ENCODE data around the gene ASB5.
"Not testable (repeated sequence)": the region's sequence is repeated elsewhere in the genome, so short reads cannot be mapped to it uniquely, and the experiment has no call there.

Gene ASB5, protein sequence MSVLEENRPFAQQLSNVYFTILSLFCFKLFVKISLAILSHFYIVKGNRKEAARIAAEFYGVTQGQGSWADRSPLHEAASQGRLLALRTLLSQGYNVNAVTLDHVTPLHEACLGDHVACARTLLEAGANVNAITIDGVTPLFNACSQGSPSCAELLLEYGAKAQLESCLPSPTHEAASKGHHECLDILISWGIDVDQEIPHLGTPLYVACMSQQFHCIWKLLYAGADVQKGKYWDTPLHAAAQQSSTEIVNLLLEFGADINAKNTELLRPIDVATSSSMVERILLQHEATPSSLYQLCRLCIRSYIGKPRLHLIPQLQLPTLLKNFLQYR

DNA sequence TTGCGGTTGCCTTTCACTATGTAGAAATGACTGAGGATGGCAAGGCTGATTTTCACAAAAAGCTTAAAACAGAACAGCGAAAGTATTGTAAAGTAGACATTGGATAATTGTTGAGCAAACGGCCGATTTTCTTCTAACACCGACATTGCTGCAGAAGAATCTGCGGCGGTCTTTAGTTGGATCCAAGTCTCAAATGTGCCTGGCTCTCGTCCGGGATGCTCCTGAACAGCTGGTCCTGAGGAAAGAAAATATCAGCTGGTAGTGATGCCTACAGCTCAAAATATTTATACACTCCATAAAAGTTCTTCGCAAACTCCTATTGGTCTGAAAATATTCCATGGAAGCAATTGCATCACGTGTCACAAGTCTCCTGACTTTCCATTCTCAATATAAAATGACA, at the start of gene ASB5:
Gene ASB5, minus strand, starts transcription at position 260 of the 400 bp plus-strand sequence. Its CDS starts 114 bp downstream, at position 146.
- DNase-seq = no peak

DNA sequence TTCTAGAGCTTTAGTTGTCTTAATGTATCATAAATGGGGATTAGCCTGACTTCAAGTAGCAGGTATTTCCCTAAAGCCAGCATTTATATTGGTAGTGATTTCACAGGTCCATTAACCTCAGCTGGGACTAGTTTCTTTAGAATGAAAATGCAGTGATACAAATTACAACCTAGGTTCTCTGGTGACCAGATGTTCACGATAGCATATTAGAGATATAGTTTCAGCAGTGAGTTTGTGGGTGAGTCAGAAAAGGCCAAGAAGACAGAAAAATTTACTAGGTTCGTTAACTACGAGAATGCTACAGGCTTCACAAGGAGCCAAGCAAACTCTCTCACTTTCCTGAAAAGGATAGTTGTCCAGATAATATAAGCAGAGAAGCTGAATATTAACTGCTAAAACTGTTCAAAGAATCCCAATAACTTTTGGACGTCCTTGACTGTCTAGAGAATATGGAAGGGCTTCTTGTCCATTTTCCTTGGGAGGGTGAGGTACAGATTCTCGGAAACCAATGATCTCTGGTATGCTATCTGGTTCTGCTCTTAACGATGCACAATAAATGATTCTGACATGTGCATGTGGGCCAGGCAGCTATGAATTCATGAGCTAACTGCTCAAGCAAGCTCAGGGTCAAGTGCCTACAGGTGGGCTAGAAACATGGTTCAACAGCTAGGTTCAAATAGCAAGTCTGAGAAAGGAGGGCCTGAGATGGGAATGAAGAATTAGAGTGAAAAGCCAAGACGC, 44.7 kb upstream of the ASB5 start:
- no peak for DNase-seq

DNA sequence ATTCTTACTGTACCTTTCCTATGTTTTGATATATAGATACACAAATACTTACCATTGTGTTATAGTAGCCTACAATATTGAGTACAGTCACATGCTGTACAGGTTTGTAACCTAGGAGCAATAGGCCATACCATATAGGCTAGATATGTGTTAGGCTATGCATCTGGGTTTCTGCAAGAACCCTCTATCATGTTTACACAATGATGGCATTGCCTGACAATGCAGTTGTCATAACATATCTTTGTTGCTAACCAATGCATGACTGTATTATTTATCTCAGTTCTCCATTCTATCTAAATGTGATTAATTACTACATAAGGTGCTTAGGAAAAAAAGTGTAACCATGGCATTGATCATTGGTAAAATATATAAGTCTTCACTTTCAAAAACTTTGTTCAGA, 40.8 kb upstream of the ASB5 start:
- DNase-seq = no peak

GRCh38 chr4:176309046-176309445, 40.0 kb upstream of the ASB5 start:
- DNase-seq = no peak

DNA sequence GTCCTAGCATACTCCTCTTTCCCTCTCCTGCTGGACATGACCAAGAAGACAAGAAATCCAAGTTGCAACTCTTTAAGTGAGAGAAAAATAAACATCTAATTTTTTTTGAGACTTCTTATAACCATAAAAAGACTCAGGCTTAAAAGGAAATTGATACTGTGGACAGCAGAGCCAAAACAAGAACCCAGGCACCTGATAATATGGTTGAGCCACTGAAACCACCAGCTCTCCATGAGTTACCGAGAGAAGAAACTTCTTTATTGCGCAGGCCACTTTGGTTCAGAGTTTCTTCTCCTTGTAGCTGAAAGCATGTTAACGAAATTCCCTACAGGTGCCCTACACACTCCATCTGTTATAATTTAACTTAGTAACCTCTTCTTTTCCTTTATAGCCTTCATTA, 39.4 kb upstream of the ASB5 start:
- no peak for DNase-seq

DNA sequence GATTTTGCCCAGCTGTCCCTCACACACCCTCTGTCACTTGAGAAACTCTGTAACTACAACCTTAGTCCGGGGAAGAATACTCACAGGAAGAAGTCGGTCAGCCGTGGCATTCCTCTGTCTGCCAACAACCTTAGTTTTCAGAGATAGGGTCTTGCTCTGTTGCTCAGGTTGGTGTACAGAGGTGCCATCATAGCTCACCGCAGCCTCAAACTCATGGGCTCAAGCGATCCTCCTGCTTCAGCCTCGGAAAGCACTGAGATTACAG, 38.6 kb upstream of the ASB5 start:
- DNase-seq = no peak

DNA sequence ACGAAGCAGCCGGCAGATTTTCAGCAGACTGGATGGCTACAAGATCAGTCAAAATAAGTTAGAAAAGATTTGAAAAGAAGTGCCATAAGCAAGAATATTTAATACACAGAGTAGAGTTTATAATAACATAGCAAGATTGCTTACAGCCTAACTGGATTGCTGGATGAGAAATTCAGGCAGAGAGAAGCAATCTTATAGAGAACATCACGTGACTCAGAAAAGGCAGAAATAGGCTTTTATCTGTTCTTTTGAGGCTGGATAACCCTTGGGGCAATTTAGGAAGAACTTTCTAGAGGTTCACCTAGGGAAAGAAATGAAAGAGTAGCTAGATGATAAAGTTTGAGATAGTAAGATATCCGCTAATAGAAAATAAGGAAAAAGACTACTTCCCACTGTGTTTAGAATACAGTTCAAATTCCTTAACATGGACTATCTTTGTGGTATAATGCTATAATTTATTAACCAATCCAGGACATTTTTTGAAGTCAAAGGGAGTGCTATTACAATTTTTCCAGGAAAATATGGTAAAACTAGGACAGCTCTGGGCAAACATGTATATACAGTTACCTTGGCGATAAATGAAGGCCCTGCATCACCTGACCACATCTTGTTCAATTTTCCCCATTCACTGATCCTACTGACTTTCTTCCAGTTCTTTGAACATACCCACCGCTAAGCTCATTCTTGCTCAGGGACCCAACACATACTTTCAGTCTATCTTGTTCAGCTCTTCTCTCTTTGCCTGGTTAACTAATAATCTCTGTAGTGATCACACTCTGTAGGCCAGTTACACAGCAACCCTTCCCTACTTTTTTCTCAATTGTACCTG, 38.0 kb upstream of the ASB5 start:
- DNase-seq = no peak

DNA sequence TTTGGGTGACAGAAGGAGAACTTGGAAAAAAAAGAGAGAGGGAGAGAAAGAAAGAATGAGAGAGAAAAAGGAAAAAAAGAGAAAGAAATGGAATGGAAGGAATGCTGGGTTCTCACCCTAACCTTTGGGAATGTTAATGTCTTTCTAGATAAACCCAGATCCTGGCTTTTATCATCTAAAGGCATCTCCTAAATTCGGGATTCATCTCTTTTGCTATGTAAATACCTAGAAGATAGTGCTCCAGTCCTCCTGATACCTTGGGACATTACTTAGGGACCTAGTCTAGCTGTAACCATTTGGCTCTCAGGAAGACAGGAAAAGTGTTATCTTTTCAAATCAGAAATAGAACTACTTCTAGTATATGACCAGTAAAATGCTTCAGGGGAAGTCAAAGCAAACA, 34.9 kb upstream of the ASB5 start:
- DNase-seq = no peak

DNA sequence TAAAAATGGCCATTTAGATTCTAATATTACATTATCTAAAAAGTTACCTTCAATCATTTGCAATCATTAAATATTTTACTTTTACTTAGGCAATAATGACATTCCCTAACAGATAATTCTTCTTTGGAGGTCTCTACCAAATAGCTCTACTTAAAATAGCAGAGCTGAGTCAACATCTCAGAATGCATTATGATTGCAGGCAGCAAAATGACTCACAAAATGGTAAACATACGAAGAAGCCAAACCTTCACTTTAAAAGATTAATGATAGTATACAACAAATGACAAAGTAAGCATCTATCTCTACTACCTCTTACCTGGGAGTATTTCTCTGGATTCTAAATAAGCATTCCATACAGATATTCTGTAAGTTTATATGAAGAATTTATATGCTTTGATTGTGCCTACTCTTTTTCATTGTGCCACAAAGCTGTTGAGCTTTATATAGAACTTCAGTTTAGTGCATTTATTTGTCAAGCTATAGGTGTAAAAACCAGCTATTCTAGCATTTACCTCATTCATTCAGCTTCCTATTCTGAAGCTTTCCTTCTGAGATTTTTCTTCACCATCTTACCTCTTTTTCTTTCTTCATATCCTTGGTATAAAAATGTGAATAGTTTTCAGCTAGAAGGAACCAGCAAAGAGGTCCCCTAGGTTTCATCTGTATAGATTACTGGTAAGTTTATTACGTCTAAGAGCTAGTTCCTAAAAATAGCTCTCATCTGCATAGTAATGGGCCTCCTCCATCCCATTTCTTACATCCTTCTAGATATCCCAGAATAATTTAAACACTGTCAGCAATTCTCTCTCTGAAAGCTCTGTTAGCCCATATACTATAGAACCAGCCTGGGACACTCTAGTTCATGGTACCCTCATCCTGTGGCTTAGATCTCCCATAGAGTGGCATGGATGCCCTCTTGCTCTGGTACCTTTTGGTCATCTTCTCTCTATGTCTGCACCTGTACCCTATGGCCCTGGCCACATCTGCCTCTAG, 33.6 kb upstream of the ASB5 start:
- no peak for DNase-seq

GRCh38 chr4:176300565-176300964, 31.5 kb upstream of the ASB5 start:
- no peak for DNase-seq

DNA sequence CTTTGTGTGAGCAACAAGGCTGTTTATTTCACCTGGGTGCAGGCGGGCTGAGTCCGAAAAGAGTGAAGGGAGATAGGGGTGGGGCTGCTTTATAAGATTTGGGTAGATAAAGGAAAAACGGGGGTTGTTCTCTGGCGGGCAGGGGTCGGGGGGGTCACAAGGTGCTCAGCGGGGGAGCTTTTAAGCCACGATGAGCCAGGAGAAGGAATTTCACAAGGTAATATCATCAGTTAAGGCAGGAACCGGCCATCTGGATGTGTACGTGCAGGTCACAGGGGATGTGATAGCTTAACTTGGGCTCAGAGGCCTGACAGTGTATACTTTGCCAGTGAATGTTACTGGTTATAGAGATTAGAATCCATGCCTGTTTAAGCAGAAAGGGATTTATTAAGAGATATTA, 31.0 kb upstream of the ASB5 start:
- DNase-seq = no peak

GRCh38 chr4:176298664-176299063, 29.6 kb upstream of the ASB5 start:
- no peak for DNase-seq

GRCh38 chr4:176295907-176296306, 26.9 kb upstream of the ASB5 start:
- not testable (repeated sequence) for DNase-seq

- no peak for DNase-seq
Observed at GRCh38 chr4:176293660-176294059, 24.6 kb upstream of the ASB5 start.

- DNase-seq = no peak
Observed at GRCh38 chr4:176292920-176293319, 23.9 kb upstream of the ASB5 start.

DNA sequence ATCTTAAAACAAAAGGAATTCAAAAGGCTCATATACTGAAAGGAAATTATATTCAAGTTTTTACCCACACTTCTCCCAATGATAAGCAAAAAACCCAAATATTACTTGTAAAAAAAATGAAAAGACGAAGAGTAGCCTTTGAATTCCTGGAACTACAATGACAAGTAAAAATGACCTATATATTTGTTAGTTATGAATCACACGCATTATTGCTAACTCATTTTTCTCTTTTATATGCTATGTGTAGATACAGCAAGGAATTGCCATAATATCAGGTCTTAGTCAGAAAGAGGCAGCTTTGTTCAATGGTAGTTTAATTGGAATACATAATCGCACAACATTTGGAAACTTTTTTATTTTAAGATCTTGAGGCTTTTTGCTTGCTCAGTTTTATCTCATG, 22.7 kb upstream of the ASB5 start:
- no peak for DNase-seq

- DNase-seq = no peak
Observed at GRCh38 chr4:176290520-176290919, 21.5 kb upstream of the ASB5 start.

DNA sequence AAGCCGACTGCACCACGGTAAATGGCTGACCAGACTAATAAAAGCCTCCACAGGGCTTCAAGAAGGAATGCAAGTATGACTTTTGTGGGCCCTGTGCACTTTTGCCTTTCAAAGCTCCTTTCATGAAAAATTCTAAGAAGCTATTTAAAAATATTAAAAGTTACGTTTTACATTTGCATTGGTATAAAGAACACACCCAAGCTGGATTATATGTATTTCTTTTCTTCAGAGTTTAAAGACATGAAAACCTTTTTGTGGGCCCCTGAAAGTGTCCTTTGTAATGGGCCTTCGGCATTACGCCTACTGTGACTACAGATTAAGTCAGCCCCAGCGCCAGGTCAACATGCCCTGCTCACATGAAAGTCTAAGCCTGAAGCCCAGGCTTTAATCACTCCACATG, 20.5 kb upstream of the ASB5 start:
- no peak for DNase-seq

GRCh38 chr4:176288020-176288419, 19.0 kb upstream of the ASB5 start:
- no peak for DNase-seq

DNA sequence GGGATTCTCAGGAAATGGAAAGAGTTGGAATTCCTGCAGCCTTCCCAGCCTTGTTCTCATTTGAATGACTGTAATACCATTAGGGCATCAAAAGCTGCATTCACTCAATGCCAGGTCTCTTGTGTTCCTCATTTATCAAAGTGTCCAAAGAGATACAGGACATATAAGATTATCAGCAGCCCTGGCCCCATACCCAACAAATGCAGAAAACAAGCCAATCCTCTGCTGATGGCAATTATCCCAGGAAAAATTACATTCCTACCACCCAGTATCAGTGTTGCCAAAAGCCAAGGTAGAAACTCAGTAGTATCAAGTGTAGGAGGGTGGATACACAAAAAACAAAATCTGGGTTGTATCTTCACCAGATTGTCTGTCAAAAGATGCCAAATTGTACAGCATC, 18.5 kb upstream of the ASB5 start:
- DNase-seq = no peak

DNA sequence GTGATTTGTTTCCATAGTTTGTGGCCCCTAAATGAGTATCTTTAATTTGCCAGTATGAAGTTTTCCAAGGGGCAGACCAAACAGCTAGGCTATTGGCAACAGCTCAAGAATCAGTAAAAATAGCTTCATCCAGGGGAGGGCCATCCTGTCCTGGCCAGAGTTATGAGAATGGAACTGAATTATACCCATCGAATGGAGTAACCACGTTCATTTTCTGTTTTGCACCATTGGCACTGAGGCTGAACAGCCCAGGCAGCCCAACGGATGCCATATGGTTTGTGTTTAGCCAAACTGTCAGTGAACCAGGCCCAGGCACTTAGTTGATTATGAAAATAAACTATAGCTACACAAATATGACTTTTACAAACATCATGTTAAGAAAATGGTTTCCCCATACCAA, 17.7 kb upstream of the ASB5 start:
- no peak for DNase-seq

GRCh38 chr4:176279560-176279959, 10.5 kb upstream of the ASB5 start:
- not testable (repeated sequence) for DNase-seq

Measured in stimulated activated CD4-positive, alpha-beta T cell treated with anti-CD3 and anti-CD28 coated beads, Interleukin-2, amount 100 ng/mL, for 48 hours (primary cell).